Measurements from ENCODE around the gene ZNF613. TPM values are rescaled to one million over a fixed set of nuclear protein-coding genes. Genes with fewer than 3 reads are reported as not detected.

Gene ZNF613
- total and polyA plus RNA-seq, 2 experiments from 2014 or later: 5.2 to 6.5 TPM

- peaks cover 22% of the 10 kb centered on the region for H3K79me2 ChIP-seq
- H2AFZ ChIP-seq: peak overlapping the region; percentile 84
- H3K4me1 ChIP-seq (ENCODE audit: insufficient read depth): peaks cover 5% of the 10 kb centered on the region
- no peaks in the 10 kb centered on the region for H4K20me1 ChIP-seq (ENCODE audit: insufficient read depth, poor library complexity, severe bottlenecking)
- peaks cover 17% of the 10 kb centered on the region for H3K9me3 ChIP-seq (ENCODE audit: low read depth)
- no peak for TF ChIP-seq EZH2 (IDR thresholded peaks at IDR 0.05; ENCODE audit: borderline replicate concordance)
- no peak for TF ChIP-seq EZH2phosphoT487 (IDR thresholded peaks at IDR 0.05; ENCODE audit: low read depth, severe bottlenecking, unreplicated experiment)
- peak overlapping the region; percentile 76 for H3K4me2 ChIP-seq
- WGBS (ENCODE audit: low lambda C conversion rate, missing lambda C conversion rate): 40% methylated on average over 13 of the region's 13 CpGs
- H3K4me3 ChIP-seq: peak overlapping the region; percentile 71
- H3K36me3 ChIP-seq (replicated peaks; ENCODE audit: insufficient read depth, low read depth): peaks cover 8% of the 10 kb centered on the region
- no peaks in the 10 kb centered on the region for H3K9me2 ChIP-seq (replicated peaks; ENCODE audit: insufficient read depth)
- H3K27me3 ChIP-seq: no peaks in the 10 kb centered on the region
- H3K27ac ChIP-seq: peak overlapping the region; percentile 93
- DNase-seq (ENCODE audit: low spot score): no peak
These were observed 587 bp downstream of the ZNF613 start for GRCh38 chr19:51927859-51928258.

- Histone ChIP-seq H3K79me2 (peaks cover 22% of the 10 kb centered on the region), H3K4me1 (ENCODE audit: insufficient read depth) (peaks cover 5% of the 10 kb centered on the region), H3K4me2 (no peak overlapping the region), H3K27ac (no peak overlapping the region), H3K36me3 (replicated peaks; ENCODE audit: insufficient read depth, low read depth) (peaks cover 12% of the 10 kb centered on the region), H3K9me3 (ENCODE audit: low read depth) (peaks cover 9% of the 10 kb centered on the region), H3K4me3 (no peak overlapping the region), H3K9me2 (replicated peaks; ENCODE audit: insufficient read depth) (no peaks in the 10 kb centered on the region), H4K20me1 (ENCODE audit: insufficient read depth, poor library complexity, severe bottlenecking) (no peaks in the 10 kb centered on the region), H2AFZ (no peak overlapping the region), H3K27me3 (no peaks in the 10 kb centered on the region)
- 90% methylated on average over 8 of the region's 8 CpGs for WGBS (ENCODE audit: low lambda C conversion rate, missing lambda C conversion rate)
- no peak for TF ChIP-seq EZH2 (IDR thresholded peaks at IDR 0.05; ENCODE audit: borderline replicate concordance)
- no peak for TF ChIP-seq CTCF (IDR thresholded peaks at IDR 0.05; ENCODE audit: poor library complexity)
- TF ChIP-seq EZH2phosphoT487 (IDR thresholded peaks at IDR 0.05; ENCODE audit: low read depth, severe bottlenecking, unreplicated experiment): no peak
- no peak for DNase-seq (ENCODE audit: low spot score)
These were observed 4.6 kb downstream of the ZNF613 start for GRCh38 chr19:51931921-51932320.

GRCh38 chr19:51938936-51939335 is 11.7 kb downstream of the ZNF613 start:
- no peak for TF ChIP-seq CTCF (IDR thresholded peaks at IDR 0.05; ENCODE audit: poor library complexity)
- TF ChIP-seq EZH2 (IDR thresholded peaks at IDR 0.05; ENCODE audit: borderline replicate concordance): no peak
- no peak for TF ChIP-seq EZH2phosphoT487 (IDR thresholded peaks at IDR 0.05; ENCODE audit: low read depth, severe bottlenecking, unreplicated experiment)
- no peak for DNase-seq (ENCODE audit: low spot score)
- Histone ChIP-seq H3K9me2 (replicated peaks; ENCODE audit: insufficient read depth) (no peaks in the 10 kb centered on the region), H3K36me3 (replicated peaks; ENCODE audit: insufficient read depth, low read depth) (peaks cover 30% of the 10 kb centered on the region), H3K4me3 (no peak overlapping the region), H3K27ac (no peak overlapping the region), H3K4me1 (ENCODE audit: insufficient read depth) (no peaks in the 10 kb centered on the region), H3K4me2 (no peak overlapping the region), H3K9me3 (ENCODE audit: low read depth) (peaks cover 39% of the 10 kb centered on the region), H3K27me3 (no peaks in the 10 kb centered on the region), H2AFZ (no peak overlapping the region), H3K79me2 (no peaks in the 10 kb centered on the region), H4K20me1 (ENCODE audit: insufficient read depth, poor library complexity, severe bottlenecking) (no peaks in the 10 kb centered on the region)
- 97% methylated on average over 2 of the region's 2 CpGs for WGBS (ENCODE audit: low lambda C conversion rate, missing lambda C conversion rate)

- H3K27ac ChIP-seq: no peak overlapping the region
- no peaks in the 10 kb centered on the region for H3K79me2 ChIP-seq
- H3K27me3 ChIP-seq: no peaks in the 10 kb centered on the region
- no peak for DNase-seq (ENCODE audit: low spot score)
- H3K4me1 ChIP-seq (ENCODE audit: insufficient read depth): no peaks in the 10 kb centered on the region
- no peaks in the 10 kb centered on the region for H4K20me1 ChIP-seq (ENCODE audit: insufficient read depth, poor library complexity, severe bottlenecking)
- peaks cover 44% of the 10 kb centered on the region for H3K36me3 ChIP-seq (replicated peaks; ENCODE audit: insufficient read depth, low read depth)
- no peak for TF ChIP-seq CTCF (IDR thresholded peaks at IDR 0.05; ENCODE audit: poor library complexity)
- no peak for TF ChIP-seq EZH2phosphoT487 (IDR thresholded peaks at IDR 0.05; ENCODE audit: low read depth, severe bottlenecking, unreplicated experiment)
- TF ChIP-seq EZH2 (IDR thresholded peaks at IDR 0.05; ENCODE audit: borderline replicate concordance): no peak
- H3K4me2 ChIP-seq: no peak overlapping the region
- peaks cover 69% of the 10 kb centered on the region for H3K9me3 ChIP-seq (ENCODE audit: low read depth)
- no peaks in the 10 kb centered on the region for H3K9me2 ChIP-seq (replicated peaks; ENCODE audit: insufficient read depth)
- WGBS (ENCODE audit: low lambda C conversion rate, missing lambda C conversion rate): over 99% methylated on average over 7 of the region's 7 CpGs
- no peak overlapping the region for H3K4me3 ChIP-seq
- H2AFZ ChIP-seq: no peak overlapping the region
These were observed 17.7 kb downstream of the ZNF613 start for GRCh38 chr19:51944798-51945552.

All from hepatocyte (in vitro differentiated cells).